ENCODE measurements around the gene DUSP8. TPM values are rescaled to one million over a fixed set of nuclear protein-coding genes. Genes with fewer than 3 reads are reported as not detected.

The DUSP8 gene
- total and polyA plus RNA-seq, 2 donors (not counting 1 experiment from before 2014, with no cell fraction given) = 4.3 to 7.2 TPM

DNA sequence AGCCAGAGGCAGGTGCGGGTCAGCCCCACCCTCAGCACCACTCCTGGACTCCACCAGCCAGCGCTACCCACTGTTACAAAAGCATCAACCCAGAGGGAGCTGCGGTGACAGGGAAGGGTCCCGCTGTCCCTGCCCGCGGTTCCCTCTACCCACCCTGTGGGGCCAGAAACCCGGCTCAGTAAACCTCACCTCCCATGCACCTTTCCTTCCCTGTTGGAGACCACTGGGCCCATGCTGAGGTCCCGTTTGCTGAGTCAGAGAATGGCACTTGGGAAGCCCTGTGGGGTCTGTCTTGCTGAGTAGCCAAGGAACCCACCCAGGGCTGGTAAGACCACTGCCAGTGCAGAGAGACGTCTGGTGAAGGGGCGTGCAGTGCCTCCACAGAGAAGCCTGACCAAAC, 43.4 kb downstream of the DUSP8 start:
- H3K4me1 Mint-ChIP-seq = peaks cover 25% of the 10 kb centered on the region

DNA sequence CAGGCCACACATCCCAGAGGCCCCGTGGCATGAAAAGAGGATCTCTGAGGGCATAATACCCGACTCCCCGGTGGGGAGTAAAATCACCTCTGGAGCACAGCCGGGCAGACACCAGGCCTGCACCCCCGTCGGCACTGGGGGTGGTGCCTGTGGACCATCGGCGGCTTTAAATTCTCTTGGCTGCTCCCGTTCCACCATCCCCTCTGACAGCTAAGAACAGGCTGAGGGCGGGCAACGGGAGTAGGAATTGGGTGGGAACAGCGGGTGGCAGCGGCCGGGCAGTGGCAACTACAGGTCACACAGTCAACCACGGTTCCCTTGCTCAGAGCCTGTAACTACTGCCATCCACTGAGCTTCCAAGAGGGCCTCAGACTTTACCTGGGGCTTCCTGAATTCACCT, 45.3 kb downstream of the DUSP8 start:
- POLR2A ChIA-PET = no interaction called here
- no peak overlapping the region for H3K9ac ChIP-seq (ENCODE audit: low read length)
- no peak for ATAC-seq (ENCODE audit: low read depth)

More for the DNA sequence above, 43.4 kb downstream of the DUSP8 start:
- ChIA-PET POLR2A (no interaction called here), CTCF (no interaction called here)
- H3K4me1 ChIP-seq (ENCODE audit: control insufficient read depth in 2 of 2, insufficient read depth in 2 of 2, low read length in 2 of 2) = peaks cover 6% of the 10 kb centered on the region in 2 donors
- Mint-ChIP-seq H3K4me3 (no peak overlapping the region), H3K9me3 (ENCODE audit: insufficient read depth) (no peaks in the 10 kb centered on the region), H3K27me3 (no peaks in the 10 kb centered on the region), H3K27ac (no peak overlapping the region)
- H3K27ac ChIP-seq (ENCODE audit: low read length in 2 of 2) = no peak overlapping the region
- peaks cover 0 to 15% of the 10 kb centered on the region in 2 experiments for H3K36me3 ChIP-seq (replicated peaks in 1 of 2; ENCODE audit: control extremely low read depth in 1 of 2, control insufficient read depth in 1 of 2, extremely low read depth in 1 of 2, insufficient read depth in 2 of 2, low read length in 1 of 2)
- H2AFZ ChIP-seq (ENCODE audit: insufficient read depth, low read depth, low read length, poor library complexity, severe bottlenecking) = no peak overlapping the region
- no peak overlapping the region for H3K9ac ChIP-seq (ENCODE audit: low read length)
- H3K4me3 ChIP-seq (ENCODE audit: control extremely low read depth in 1 of 5, extremely low read depth in 1 of 5, insufficient read depth in 1 of 5, low read depth in 2 of 5, low read length in 4 of 5) = no peak overlapping the region
- intact Hi-C loops (cut with micrococcal nuclease) = no loop called here
- H3K9me3 ChIP-seq (ENCODE audit: control extremely low read depth in 1 of 3, control insufficient read depth in 2 of 3, insufficient read depth in 1 of 3, low read length in 2 of 3) = no peaks in the 10 kb centered on the region
- no peak for TF ChIP-seq EZH2 (IDR thresholded peaks at IDR 0.05; ENCODE audit: borderline replicate concordance, insufficient read depth, low read depth, low read length, poor library complexity, severe bottlenecking)
- TF ChIP-seq, protein P1, sequence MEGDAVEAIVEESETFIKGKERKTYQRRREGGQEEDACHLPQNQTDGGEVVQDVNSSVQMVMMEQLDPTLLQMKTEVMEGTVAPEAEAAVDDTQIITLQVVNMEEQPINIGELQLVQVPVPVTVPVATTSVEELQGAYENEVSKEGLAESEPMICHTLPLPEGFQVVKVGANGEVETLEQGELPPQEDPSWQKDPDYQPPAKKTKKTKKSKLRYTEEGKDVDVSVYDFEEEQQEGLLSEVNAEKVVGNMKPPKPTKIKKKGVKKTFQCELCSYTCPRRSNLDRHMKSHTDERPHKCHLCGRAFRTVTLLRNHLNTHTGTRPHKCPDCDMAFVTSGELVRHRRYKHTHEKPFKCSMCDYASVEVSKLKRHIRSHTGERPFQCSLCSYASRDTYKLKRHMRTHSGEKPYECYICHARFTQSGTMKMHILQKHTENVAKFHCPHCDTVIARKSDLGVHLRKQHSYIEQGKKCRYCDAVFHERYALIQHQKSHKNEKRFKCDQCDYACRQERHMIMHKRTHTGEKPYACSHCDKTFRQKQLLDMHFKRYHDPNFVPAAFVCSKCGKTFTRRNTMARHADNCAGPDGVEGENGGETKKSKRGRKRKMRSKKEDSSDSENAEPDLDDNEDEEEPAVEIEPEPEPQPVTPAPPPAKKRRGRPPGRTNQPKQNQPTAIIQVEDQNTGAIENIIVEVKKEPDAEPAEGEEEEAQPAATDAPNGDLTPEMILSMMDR (IDR thresholded peaks at IDR 0.05) = no peak
- 96% methylated on average over 9 of the region's 10 CpGs for WGBS (ENCODE audit: insufficient coverage)
- ATAC-seq (ENCODE audit: low read depth) (no peak), DNase-seq (no peak)
- peaks cover 93% of the 10 kb centered on the region for H4K20me1 ChIP-seq (ENCODE audit: control insufficient read depth, insufficient read depth, low read length, poor library complexity, severe bottlenecking)
- no peaks in the 10 kb centered on the region for H3K27me3 ChIP-seq (replicated peaks in 1 of 4; ENCODE audit: control extremely low read depth in 1 of 4, control insufficient read depth in 3 of 4, insufficient read depth in 4 of 4, low read length in 3 of 4)
- H3K79me2 ChIP-seq (ENCODE audit: control insufficient read depth, insufficient read depth, low read length) = peaks cover 97% of the 10 kb centered on the region
- H3K4me2 ChIP-seq (replicated peaks; ENCODE audit: low read depth, low read length, poor library complexity, severe bottlenecking) = no peak overlapping the region

More for the DNA sequence above, 45.3 kb downstream of the DUSP8 start:
- CTCF ChIA-PET = no interaction called here
- Mint-ChIP-seq H3K9me3 (ENCODE audit: insufficient read depth) (no peaks in the 10 kb centered on the region), H3K4me3 (no peak overlapping the region), H3K4me1 (peaks cover 40% of the 10 kb centered on the region), H3K27ac (no peak overlapping the region), H3K27me3 (no peaks in the 10 kb centered on the region)
- Histone ChIP-seq H3K36me3 (replicated peaks in 1 of 2; ENCODE audit: control extremely low read depth in 1 of 2, control insufficient read depth in 1 of 2, extremely low read depth in 1 of 2, insufficient read depth in 2 of 2, low read length in 1 of 2) (peaks cover 0 to 1% of the 10 kb centered on the region in 2 experiments), H3K9me3 (ENCODE audit: control extremely low read depth in 1 of 3, control insufficient read depth in 2 of 3, insufficient read depth in 1 of 3, low read length in 2 of 3) (no peaks in the 10 kb centered on the region), H3K27me3 (replicated peaks in 1 of 4; ENCODE audit: control extremely low read depth in 1 of 4, control insufficient read depth in 3 of 4, insufficient read depth in 4 of 4, low read length in 3 of 4) (no peaks in the 10 kb centered on the region), H3K4me3 (ENCODE audit: control extremely low read depth in 1 of 5, extremely low read depth in 1 of 5, insufficient read depth in 1 of 5, low read depth in 2 of 5, low read length in 4 of 5) (no peak overlapping the region), H3K79me2 (ENCODE audit: control insufficient read depth, insufficient read depth, low read length) (peaks cover 96% of the 10 kb centered on the region), H2AFZ (ENCODE audit: insufficient read depth, low read depth, low read length, poor library complexity, severe bottlenecking) (no peak overlapping the region), H3K27ac (ENCODE audit: low read length in 2 of 2) (no peak overlapping the region), H3K4me1 (ENCODE audit: control insufficient read depth in 2 of 2, insufficient read depth in 2 of 2, low read length in 2 of 2) (peaks cover 22% of the 10 kb centered on the region in 2 donors), H3K4me2 (replicated peaks; ENCODE audit: low read depth, low read length, poor library complexity, severe bottlenecking) (no peak overlapping the region), H4K20me1 (ENCODE audit: control insufficient read depth, insufficient read depth, low read length, poor library complexity, severe bottlenecking) (peaks cover 93% of the 10 kb centered on the region)
- 97% methylated on average over 13 of the region's 15 CpGs for WGBS (ENCODE audit: insufficient coverage)
- intact Hi-C loops (cut with micrococcal nuclease) = no loop called here
- TF ChIP-seq EZH2 (IDR thresholded peaks at IDR 0.05; ENCODE audit: borderline replicate concordance, insufficient read depth, low read depth, low read length, poor library complexity, severe bottlenecking) = no peak
- TF ChIP-seq, protein P1 (IDR thresholded peaks at IDR 0.05) = no peak
- DNase-seq = no peak

All from B cell (primary cell).